ENCODE data around the gene ASGR1. TPM values are rescaled to one million over a fixed set of nuclear protein-coding genes. Genes with fewer than 3 reads are reported as not detected.
"Not testable (repeated sequence)": the region's sequence is repeated elsewhere in the genome, so short reads cannot be mapped to it uniquely, and the experiment has no call there.

ASGR1 gene
- total RNA-seq, 2 experiments from 2014 or later = 1.1 to 1.2 TPM

GRCh38 chr17:7183433-7184090, 4.4 kb upstream of the ASGR1 start:
- H3K4me1 ChIP-seq (ENCODE audit: insufficient read depth, low read length, poor library complexity, severe bottlenecking) = no peaks in the 10 kb centered on the region
- H2AFZ ChIP-seq (ENCODE audit: low read length) = no peak overlapping the region
- intact Hi-C loops (cut with micrococcal nuclease; ENCODE audit: unreplicated experiment) = no loop called here
- H3K9me3 ChIP-seq (ENCODE audit: low read length) = no peaks in the 10 kb centered on the region
- CTCF ChIA-PET (ENCODE audit: unreplicated experiment) = no interaction called here
- H3K9me2 ChIP-seq (ENCODE audit: insufficient read depth, low read length) = no peaks in the 10 kb centered on the region
- TF ChIP-seq EZH2phosphoT487 (IDR thresholded peaks at IDR 0.05; ENCODE audit: borderline replicate concordance, low read depth, low read length) (no peak), CTCF (conservative IDR thresholded peaks at IDR 0.05; ENCODE audit: low read length) (no peak)
- H3K36me3 ChIP-seq (ENCODE audit: insufficient read depth, low read length) = no peaks in the 10 kb centered on the region
- no peak overlapping the region for H3K4me3 ChIP-seq (ENCODE audit: low read depth, low read length, poor library complexity, severe bottlenecking)
- POLR2A ChIA-PET = no interaction called here
- no peaks in the 10 kb centered on the region for H4K20me1 ChIP-seq (ENCODE audit: insufficient read depth, low read length)
- no peak for DNase-seq (ENCODE audit: low spot score)
- no peak overlapping the region for H3K27ac ChIP-seq (ENCODE audit: low read depth, low read length, poor library complexity, severe bottlenecking)
- no TSS peak for BruUV-seq (replicated peaks)
- H3K79me2 ChIP-seq (ENCODE audit: insufficient read depth, low read depth, low read length) = no peaks in the 10 kb centered on the region
- H3K4me2 ChIP-seq (ENCODE audit: low read length) = no peak overlapping the region

GRCh38 chr17:7182101-7182500, 2.9 kb upstream of the ASGR1 start:
- BruUV-seq (replicated peaks); H4K20me1 ChIP-seq (ENCODE audit: insufficient read depth, low read length); H3K4me2 ChIP-seq (ENCODE audit: low read length); DNase-seq (ENCODE audit: low spot score); H3K4me3 ChIP-seq (ENCODE audit: low read depth, low read length, poor library complexity, severe bottlenecking); CTCF ChIA-PET (ENCODE audit: unreplicated experiment); H3K27ac ChIP-seq (ENCODE audit: low read depth, low read length, poor library complexity, severe bottlenecking); H3K79me2 ChIP-seq (ENCODE audit: insufficient read depth, low read depth, low read length); H3K36me3 ChIP-seq (ENCODE audit: insufficient read depth, low read length); H2AFZ ChIP-seq (ENCODE audit: low read length); H3K4me1 ChIP-seq (ENCODE audit: insufficient read depth, low read length, poor library complexity, severe bottlenecking); H3K9me3 ChIP-seq (ENCODE audit: low read length); H3K9me2 ChIP-seq (ENCODE audit: insufficient read depth, low read length); intact Hi-C loops (cut with micrococcal nuclease; ENCODE audit: unreplicated experiment): not testable (repeated sequence)
- POLR2A ChIA-PET = interaction anchor here (0.6 kb wide), 1 partner anchor 33 kb away, joined by 3 read pairs; no protein-coding TSS in a partner anchor

GRCh38 chr17:7178973-7179316, 225 bp downstream of the ASGR1 start:
- Histone ChIP-seq H3K27ac (ENCODE audit: low read depth, low read length, poor library complexity, severe bottlenecking) (no peak overlapping the region), H4K20me1 (ENCODE audit: insufficient read depth, low read length) (no peaks in the 10 kb centered on the region), H3K9me3 (ENCODE audit: low read length) (peaks cover 8% of the 10 kb centered on the region), H3K36me3 (ENCODE audit: insufficient read depth, low read length) (no peaks in the 10 kb centered on the region), H3K4me2 (ENCODE audit: low read length) (no peak overlapping the region), H3K4me1 (ENCODE audit: insufficient read depth, low read length, poor library complexity, severe bottlenecking) (peaks cover 10% of the 10 kb centered on the region), H3K79me2 (ENCODE audit: insufficient read depth, low read depth, low read length) (no peaks in the 10 kb centered on the region), H3K4me3 (ENCODE audit: low read depth, low read length, poor library complexity, severe bottlenecking) (no peak overlapping the region), H3K9me2 (ENCODE audit: insufficient read depth, low read length) (no peaks in the 10 kb centered on the region), H2AFZ (ENCODE audit: low read length) (no peak overlapping the region)
- ChIA-PET CTCF (ENCODE audit: unreplicated experiment) (interaction anchor here (0.6 kb wide), 2 partner anchors 14 to 42 kb away, joined by 3 to 5 read pairs; no protein-coding TSS in a partner anchor), POLR2A (interaction anchor here (0.6 kb wide), 1 partner anchor 326 kb away, joined by 3 read pairs; no protein-coding TSS in a partner anchor)
- TF ChIP-seq EZH2phosphoT487 (IDR thresholded peaks at IDR 0.05; ENCODE audit: borderline replicate concordance, low read depth, low read length) (no peak), CTCF (conservative IDR thresholded peaks at IDR 0.05; ENCODE audit: low read length) (no peak)
- no TSS peak for BruUV-seq (replicated peaks)
- DNase-seq (ENCODE audit: low spot score) = no peak
- intact Hi-C loops (cut with micrococcal nuclease; ENCODE audit: unreplicated experiment) = no loop called here

Data from OCI-LY7 (cell line).